ENCODE measurements around the gene SEC24A.

- no peak for TF ChIP-seq CTCF (IDR thresholded peaks at IDR 0.05)
- no peak for TF ChIP-seq POLR2AphosphoS5 (IDR thresholded peaks at IDR 0.05)
- TF ChIP-seq POLR2A (IDR thresholded peaks at IDR 0.05) = no peak
These were observed 86.7 kb downstream of the SEC24A start for GRCh38 chr5:134735243-134735642.

All from suprapubic skin (tissue), 4 donors.